Measurements from ENCODE around the gene FMO5. TPM values are rescaled to one million over a fixed set of nuclear protein-coding genes. Genes with fewer than 3 reads are reported as not detected.

FMO5 gene
- total RNA-seq, 1 experiment from 2014 or later = 0.57 TPM

- H3K9me3 ChIP-seq (ENCODE audit: control insufficient read depth, insufficient read depth, low read depth, low read length) = no peaks in the 10 kb centered on the region
- TF ChIP-seq CTCF (IDR thresholded peaks at IDR 0.05) = no peak
- no peak for TF ChIP-seq REST (IDR thresholded peaks at IDR 0.05; ENCODE audit: insufficient read depth in 1 of 2, low read depth in 2 of 2, low read length in 1 of 2)
- no peak for TF ChIP-seq TCF7L2 (IDR thresholded peaks at IDR 0.05; ENCODE audit: low read depth, low read length)
- TF ChIP-seq POLR2AphosphoS5 (IDR thresholded peaks at IDR 0.05; ENCODE audit: low read depth, low read length) = no peak
- no peak for TF ChIP-seq SIN3A (IDR thresholded peaks at IDR 0.05; ENCODE audit: borderline replicate concordance, insufficient read depth, low read depth, low read length)
- in situ Hi-C loops (cut with HindIII; ENCODE audit: low pct_unique_long_range_greater_than_20kb, low sequenced_read_pairs) = no loop called here
- ChIA-PET POLR2A (no interaction called here), CTCF (no interaction called here)
- intact Hi-C loops (cut with micrococcal nuclease; ENCODE audit: unreplicated experiment) = no loop called here
- H3K4me1 ChIP-seq (ENCODE audit: control insufficient read depth, insufficient read depth, low read length) = no peaks in the 10 kb centered on the region
- ATAC-seq (no peak), DNase-seq (ENCODE audit: low read depth, low spot score) (no peak)
- BruUV-seq (replicated peaks) = no TSS peak
- H3K27ac ChIP-seq (ENCODE audit: low read length) = no peak overlapping the region
- H3K27me3 ChIP-seq (ENCODE audit: control insufficient read depth, insufficient read depth, low read length) = peaks cover 8% of the 10 kb centered on the region
- H3K36me3 ChIP-seq (ENCODE audit: control insufficient read depth, insufficient read depth, low read length) = no peaks in the 10 kb centered on the region
- H3K4me3 ChIP-seq (ENCODE audit: low read depth in 2 of 2, low read length in 2 of 2) = no peak overlapping the region
Measured at GRCh38 chr1:147211577-147211976, 13.6 kb downstream of the FMO5 start.

GRCh38 chr1:147210987-147211386 lies 14.2 kb downstream of the FMO5 start:
- Histone ChIP-seq H3K27ac (ENCODE audit: low read length) (no peak overlapping the region), H3K4me3 (ENCODE audit: low read depth in 2 of 2, low read length in 2 of 2) (no peak overlapping the region), H3K27me3 (ENCODE audit: control insufficient read depth, insufficient read depth, low read length) (peaks cover 8% of the 10 kb centered on the region), H3K9me3 (ENCODE audit: control insufficient read depth, insufficient read depth, low read depth, low read length) (no peaks in the 10 kb centered on the region), H3K36me3 (ENCODE audit: control insufficient read depth, insufficient read depth, low read length) (no peaks in the 10 kb centered on the region), H3K4me1 (ENCODE audit: control insufficient read depth, insufficient read depth, low read length) (no peaks in the 10 kb centered on the region)
- no peak for DNase-seq (ENCODE audit: low read depth, low spot score)
- ChIA-PET CTCF (no interaction called here), POLR2A (no interaction called here)
- no TSS peak for BruUV-seq (replicated peaks)
- intact Hi-C loops (cut with micrococcal nuclease; ENCODE audit: unreplicated experiment) = no loop called here
- in situ Hi-C loops (cut with HindIII; ENCODE audit: low pct_unique_long_range_greater_than_20kb, low sequenced_read_pairs) = no loop called here
- ATAC-seq = no peak
- no peak for TF ChIP-seq REST (IDR thresholded peaks at IDR 0.05; ENCODE audit: insufficient read depth in 1 of 2, low read depth in 2 of 2, low read length in 1 of 2)
- TF ChIP-seq POLR2AphosphoS5 (IDR thresholded peaks at IDR 0.05; ENCODE audit: low read depth, low read length) = no peak
- no peak for TF ChIP-seq SIN3A (IDR thresholded peaks at IDR 0.05; ENCODE audit: borderline replicate concordance, insufficient read depth, low read depth, low read length)
- no peak for TF ChIP-seq TCF7L2 (IDR thresholded peaks at IDR 0.05; ENCODE audit: low read depth, low read length)
- no peak for TF ChIP-seq CTCF (IDR thresholded peaks at IDR 0.05)
